GM12892 (cell line): ENCODE measurements around the gene DDA1.

Experiments
- POLR2A ChIP-seq: IDR thresholded peaks from 2 replicates; pipeline ENCODE4 v1.6.1; 2011; ENCODE audit warnings: low read depth, low read length, control low read depth
- TAF1 ChIP-seq: IDR thresholded peaks from 2 replicates; pipeline ENCODE4 v1.6.1; 2011; ENCODE audit warnings: low read depth, mild to moderate bottlenecking, control low read depth, low read length, borderline replicate concordance

DNA sequence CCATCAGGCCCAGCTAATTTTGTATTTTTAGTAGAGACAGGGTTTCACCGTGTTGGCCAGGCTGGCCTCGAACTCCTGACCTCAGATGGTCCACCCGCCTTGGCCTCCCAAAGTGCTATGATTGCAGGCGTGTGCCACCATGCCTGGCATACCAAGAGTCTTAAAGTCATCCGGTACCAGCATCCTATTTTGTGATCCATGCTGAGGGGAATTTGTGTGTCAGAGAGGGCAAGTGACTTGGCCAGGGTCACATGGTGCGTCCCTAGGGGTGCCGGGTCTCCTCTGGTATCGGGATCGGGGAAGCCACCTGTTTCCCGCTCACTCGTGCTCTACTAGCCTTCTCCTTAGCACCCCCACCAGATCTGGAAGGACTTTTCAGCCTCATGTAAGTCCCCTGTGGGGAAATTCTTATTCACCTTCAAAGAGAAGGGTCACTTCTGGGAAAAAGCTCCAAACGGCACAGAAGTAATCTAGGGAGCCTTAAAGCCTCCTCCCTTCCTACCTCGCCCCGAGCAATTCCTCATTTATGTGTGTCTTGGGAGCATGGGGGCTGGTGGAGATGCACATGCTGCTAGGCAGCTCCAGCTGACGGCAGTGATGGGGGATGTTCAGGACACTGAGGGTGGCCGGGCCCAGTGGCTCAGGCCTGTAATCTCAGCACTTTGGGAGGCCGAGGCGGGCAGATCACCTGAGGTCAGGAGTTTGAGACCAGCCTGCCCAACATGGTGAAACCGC is 33.8 kb upstream of the DDA1 start:
- TF ChIP-seq POLR2A (no peak), TAF1 (no peak)
